HG03439 (cell line): ENCODE measurements around the gene ADORA1.

Experiments
- ATAC-seq: cut with Tn5 transposase; IDR thresholded peaks from one replicate; pipeline ENCODE4 v1.9.1; 2021; ENCODE audit warnings: mild to moderate bottlenecking, moderate library complexity; ENCODE audit not compliant: unreplicated experiment

ADORA1 gene

DNA sequence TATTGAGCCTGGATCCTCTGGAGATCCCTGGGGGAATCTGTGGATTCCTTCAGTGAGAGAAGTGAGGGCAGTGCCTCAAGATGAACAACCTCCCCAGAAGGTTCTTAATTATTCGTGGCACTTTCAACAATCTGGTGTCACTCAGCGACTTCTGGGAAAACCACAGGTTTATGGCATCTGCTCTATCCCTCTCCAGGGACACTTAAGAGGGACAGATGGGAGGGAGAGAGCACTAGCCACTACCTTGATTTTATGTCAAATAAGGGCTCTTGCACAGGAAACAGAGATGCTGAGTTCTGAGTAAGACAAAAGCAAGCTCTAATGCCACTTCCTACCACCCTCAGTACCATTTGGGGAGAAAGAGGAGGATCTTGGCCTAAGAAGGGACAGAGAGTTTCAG lies 80.2 kb downstream of the ADORA1 start:
- ATAC-seq, result no peak

DNA sequence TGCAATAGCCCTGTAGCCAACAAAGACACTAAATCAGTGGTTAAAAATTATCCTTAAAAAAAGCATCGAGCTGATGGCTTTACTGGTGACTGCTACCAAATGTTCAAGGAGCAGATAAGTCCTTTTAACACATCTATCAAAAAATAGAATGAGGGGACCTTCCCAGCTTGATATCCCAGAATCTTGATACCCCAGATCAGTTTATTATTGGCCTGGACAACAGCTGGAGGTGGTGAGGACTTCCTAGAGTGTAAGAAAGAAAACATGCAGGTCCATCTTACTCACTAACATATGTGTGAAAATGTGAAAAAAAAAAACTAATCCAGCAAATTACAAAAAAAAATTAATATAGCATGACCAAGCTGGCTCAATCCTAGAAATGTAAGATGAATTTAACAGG lies 80.7 kb downstream of the ADORA1 start:
- no peak for ATAC-seq

DNA sequence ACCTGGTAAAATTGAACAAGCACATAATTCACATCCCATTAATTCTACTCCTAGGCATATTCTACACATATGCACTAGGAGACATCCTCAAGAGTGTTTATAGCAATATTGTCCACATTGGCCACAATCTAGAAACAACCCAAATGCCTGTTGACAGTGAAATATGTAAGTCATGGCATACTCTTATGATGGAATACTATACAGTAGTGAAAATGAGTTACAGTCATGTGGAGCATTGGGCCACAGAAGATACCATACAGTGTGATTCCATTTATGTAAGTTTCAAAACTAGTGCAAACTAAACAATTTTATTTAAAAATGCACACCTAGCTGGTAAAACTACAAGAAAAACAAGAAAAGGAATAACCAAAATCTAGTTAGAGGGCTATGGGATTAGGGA lies 82.8 kb downstream of the ADORA1 start:
- ATAC-seq, result no peak

DNA sequence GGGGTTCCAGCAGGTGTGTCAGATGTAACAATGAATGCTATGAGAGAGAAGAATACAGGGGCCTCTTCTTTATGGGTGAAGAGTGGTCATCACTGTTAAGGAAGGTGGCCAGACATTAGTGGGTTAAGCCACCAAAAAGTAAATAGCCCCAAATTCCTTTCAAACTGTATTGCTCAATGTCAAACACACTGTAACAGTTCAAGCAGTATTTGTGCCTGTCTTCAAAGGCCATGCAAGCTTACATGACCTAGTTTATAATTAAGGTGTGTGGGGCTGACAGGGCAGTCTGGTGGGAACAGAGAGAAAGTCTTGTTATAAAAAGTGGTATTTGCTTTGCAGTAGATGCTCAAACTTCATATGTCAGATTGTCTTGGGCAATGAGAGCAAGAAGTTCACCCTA lies 83.5 kb downstream of the ADORA1 start:
- no peak for ATAC-seq

DNA sequence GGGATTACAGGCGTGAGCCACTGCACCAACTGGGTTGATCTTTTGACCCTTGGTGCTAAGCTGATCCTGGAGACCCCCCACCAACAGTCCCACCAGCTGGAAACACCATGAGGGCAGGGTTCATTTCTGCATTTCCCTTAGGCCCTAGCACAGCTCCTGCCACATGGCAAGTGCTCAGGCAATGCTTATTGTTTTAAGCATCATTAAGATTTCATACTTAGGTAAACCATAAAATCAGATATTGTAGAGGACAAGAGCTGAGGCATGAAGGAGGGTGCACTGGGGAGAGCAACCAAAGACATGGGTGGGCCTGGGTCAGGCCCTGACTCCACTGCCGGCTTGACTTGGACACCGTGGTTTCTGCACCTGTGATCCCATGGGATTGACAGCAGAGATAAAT lies 84.3 kb downstream of the ADORA1 start:
- ATAC-seq, result no peak

DNA sequence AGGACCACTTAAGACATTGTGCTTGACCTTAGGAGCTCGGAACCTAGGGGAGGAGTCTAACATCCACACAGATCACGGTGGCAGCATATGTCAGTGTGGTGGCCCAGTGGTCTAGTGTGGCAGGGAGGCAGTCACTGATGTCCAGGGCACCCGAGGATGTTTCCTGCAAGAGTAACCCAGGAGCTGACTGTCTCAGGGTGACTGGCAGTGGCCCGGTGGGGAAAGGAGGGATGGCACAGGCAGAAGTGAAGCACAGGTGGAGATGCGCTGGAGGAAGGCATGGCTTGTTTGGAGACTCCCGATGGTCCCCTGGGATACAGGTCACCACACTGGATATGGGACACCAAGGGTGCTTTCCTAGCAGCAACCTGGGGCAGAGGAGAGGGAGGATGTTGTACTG lies 85.6 kb downstream of the ADORA1 start:
- no peak for ATAC-seq

DNA sequence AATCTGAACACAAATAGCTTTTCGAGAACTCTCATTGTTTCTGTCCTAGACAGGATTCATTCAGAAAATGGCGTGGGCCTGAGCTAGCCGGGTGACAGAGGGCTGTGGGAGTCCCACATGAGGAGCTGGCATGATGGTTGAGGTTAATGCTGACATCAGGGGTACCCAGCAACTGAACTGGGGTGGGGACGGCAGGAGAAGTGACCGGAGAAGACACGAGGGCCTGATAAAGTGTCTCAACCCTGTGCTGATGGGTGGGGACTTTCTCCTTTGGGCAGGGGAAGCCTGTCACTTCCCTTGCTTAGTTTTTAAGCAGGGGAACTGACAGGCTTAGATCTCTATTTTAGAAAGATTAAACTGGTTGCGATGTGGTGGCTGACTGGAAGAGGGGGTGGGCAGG lies 87.3 kb downstream of the ADORA1 start:
- no peak for ATAC-seq

DNA sequence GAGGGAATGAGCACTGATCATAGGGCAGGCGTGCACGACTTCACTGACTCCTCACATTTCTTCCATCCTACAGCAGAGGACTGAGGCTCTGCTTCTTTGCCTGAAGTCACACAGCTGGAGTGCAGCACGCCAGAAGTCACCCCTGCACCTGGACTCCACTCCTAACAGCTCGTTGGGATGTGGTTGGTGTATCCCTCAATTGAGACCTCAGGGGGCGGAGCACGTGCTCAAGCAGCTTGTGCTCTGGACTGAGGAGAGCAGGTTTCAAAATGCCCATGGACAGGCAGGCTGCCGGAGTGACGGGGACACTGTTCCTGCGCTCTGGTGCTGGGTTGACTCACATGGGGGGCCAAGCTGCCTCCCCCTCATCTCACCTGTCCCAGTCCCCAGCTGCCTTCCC lies 88.0 kb downstream of the ADORA1 start:
- no peak for ATAC-seq

DNA sequence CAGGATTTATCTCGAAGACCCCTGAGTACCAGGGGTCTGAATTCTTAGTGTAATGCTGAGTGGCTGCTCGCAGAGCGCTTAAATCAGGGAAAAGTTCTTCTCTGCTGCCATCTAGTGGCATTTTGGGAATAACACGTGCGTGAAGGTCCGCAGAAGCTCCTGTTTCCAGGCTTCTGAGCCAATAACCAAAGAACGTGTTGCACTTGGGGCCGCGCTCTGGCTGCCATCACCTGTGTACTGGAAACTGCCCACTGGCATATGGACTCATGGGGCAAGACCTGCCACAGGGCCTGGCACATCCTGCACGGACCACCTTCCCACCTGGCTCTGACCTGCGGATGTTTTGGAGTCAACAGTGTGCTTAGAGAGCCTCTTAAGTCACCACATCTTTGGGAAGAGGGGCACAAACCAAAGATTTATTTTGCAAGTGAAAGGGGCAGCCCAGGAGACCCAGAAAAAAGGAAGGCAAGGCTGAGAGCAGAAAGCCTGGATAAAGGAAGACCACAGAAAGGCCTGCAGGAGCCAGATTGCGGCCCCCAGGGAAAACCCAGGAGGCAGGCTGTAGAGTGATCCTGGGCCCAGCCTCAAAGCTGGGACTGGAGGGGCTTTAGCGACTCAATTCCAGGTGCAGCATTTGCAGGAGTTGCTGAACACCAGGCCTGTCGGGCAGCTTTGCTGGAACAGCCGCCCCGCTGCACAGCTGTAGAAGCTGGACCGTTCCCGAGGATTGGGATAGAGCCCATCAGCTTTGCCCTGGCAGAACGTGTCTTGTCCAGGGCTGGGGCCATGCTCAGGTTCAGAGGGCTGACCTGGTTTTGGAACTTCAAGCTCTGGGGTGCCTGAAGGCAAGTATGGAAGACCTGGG lies 89.0 kb downstream of the ADORA1 start:
- ATAC-seq, result no peak
